Calu3 (cell line): ENCODE data around the gene AAGAB. TPM values are rescaled to one million over a fixed set of nuclear protein-coding genes. Genes with fewer than 3 reads are reported as not detected.

Experiments used
- BruUV-seq: library from RNA; stranded (reverse); fragments of 400-500 nt; replicated peaks from 2 replicates; lab custom pipeline; 2021; lab: Mats Ljungman, UMichigan
- CTCF ChIA-PET: fragments of 300-600 bp; sonication (Branson Sonifier 250); formaldehyde crosslinking; loops from one replicate; lab custom pipeline; 2022; ENCODE audit warnings: antibody characterized with exemption; lab: Charles Lee
- DNase-seq: peaks from one replicate; pipeline ENCODE4 v3.0.0; 2022
- H3K27ac Mint-ChIP-seq: one replicate; pipeline ENCODE4 v1.8.0; 2022; ENCODE audit warnings: mixed read lengths; ENCODE audit not compliant: unreplicated experiment
- H3K27me3 Mint-ChIP-seq: one replicate; pipeline ENCODE4 v1.8.0; 2022; ENCODE audit warnings: mixed read lengths; ENCODE audit not compliant: unreplicated experiment
- H3K36me3 Mint-ChIP-seq: one replicate; pipeline ENCODE4 v1.8.0; 2022; ENCODE audit warnings: mild to moderate bottlenecking, moderate library complexity, mixed read lengths; ENCODE audit not compliant: insufficient read depth, unreplicated experiment
- H3K4me1 Mint-ChIP-seq: one replicate; pipeline ENCODE4 v1.8.0; 2022; ENCODE audit warnings: mild to moderate bottlenecking, low read depth, mixed read lengths; ENCODE audit not compliant: unreplicated experiment
- H3K4me3 Mint-ChIP-seq: one replicate; pipeline ENCODE4 v1.8.0; 2022; ENCODE audit warnings: mild to moderate bottlenecking, low read depth, moderate library complexity, mixed read lengths; ENCODE audit not compliant: unreplicated experiment
- H3K9me3 Mint-ChIP-seq: one replicate; pipeline ENCODE4 v1.8.0; 2022; ENCODE audit warnings: low read depth, mixed read lengths; ENCODE audit not compliant: unreplicated experiment
- CTCF ChIP-seq: fragments of 200-600 bp; IDR thresholded peaks from one replicate; pipeline ENCODE4 v1.8.0; 2022; ENCODE audit warnings: antibody characterized with exemption; ENCODE audit not compliant: unreplicated experiment
- intact Hi-C: fragments of 100-400 bp; cut with micrococcal nuclease; formaldehyde crosslinking; loops from one replicate; pipeline ENCODE4 v1.10.0; 2022; ENCODE audit not compliant: unreplicated experiment
- total RNA-seq: library from RNA; stranded (reverse); gene quantifications from 2 replicates; pipeline ENCODE4 v1.2.3, GENCODE V29; 2022

AAGAB gene
- total RNA-seq, 1 experiment from 2014 or later: 68.1 TPM

DNA sequence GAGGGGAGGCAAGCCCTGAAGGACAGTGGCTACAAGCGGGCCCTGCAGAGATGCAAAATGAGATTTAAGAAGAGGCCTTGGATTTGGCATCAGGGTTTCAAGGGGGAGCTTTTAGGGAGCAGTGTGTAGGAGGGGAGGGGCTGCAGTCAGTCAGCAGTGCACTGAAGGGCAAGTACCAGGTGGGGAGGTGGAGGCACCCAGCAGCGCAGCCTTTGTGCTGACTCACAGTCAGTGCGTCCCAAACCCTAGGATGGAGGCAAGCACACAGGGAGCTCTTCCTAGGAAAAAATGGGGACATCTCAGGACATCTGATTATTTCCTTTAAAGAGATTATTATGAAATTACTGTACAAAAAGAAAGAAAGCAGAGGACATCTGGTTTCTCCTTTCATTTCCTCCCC is 80.0 kb downstream of the AAGAB start:
- Mint-ChIP-seq H3K27me3 (no peaks in the 10 kb centered on the region), H3K4me1 (peaks cover 69% of the 10 kb centered on the region), H3K36me3 (peaks cover 89% of the 10 kb centered on the region), H3K27ac (peak overlapping the region; percentile 80), H3K9me3 (no peaks in the 10 kb centered on the region), H3K4me3 (peak overlapping the region; percentile 22)
- intact Hi-C loops: loop anchor here (10.0 kb wide), 1 partner anchor 230 kb away; no protein-coding TSS in a partner anchor
- no TSS peak for BruUV-seq
- TF ChIP-seq CTCF: no peak
- CTCF ChIA-PET: interaction anchor here (1.1 kb wide), 1 partner anchor 11 kb away, joined by 3 read pairs; no protein-coding TSS in a partner anchor
- DNase-seq: no peak

DNA sequence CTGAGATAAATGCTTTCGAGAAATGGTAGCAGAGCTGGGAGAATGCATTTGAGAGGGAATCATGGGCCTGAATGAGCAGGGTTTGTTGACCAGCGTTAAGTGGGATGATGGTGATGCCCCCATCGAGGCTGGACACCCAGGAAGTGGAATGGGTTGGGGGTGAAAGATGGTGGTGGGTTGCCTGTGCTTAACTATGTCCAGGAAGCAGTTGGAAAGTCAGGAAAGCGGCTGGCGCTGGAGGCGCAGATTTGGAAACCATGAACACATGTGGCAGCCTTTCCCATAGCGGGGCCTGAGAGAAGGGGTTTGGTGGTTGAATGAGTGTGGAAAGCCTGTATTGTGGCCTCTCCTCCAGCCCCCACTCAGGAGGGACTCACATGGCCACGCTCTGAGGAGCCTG is 80.7 kb downstream of the AAGAB start:
- Mint-ChIP-seq H3K36me3 (peaks cover 91% of the 10 kb centered on the region), H3K27me3 (no peaks in the 10 kb centered on the region), H3K4me3 (peak overlapping the region; percentile 8), H3K4me1 (peaks cover 64% of the 10 kb centered on the region), H3K9me3 (no peaks in the 10 kb centered on the region), H3K27ac (peak overlapping the region; percentile 80)
- intact Hi-C loops: loop anchor here (10.0 kb wide), 1 partner anchor 229 kb away; no protein-coding TSS in a partner anchor
- no TSS peak for BruUV-seq
- no peak for TF ChIP-seq CTCF
- DNase-seq: no peak
- CTCF ChIA-PET: interaction anchor here (0.6 kb wide), 1 partner anchor 10 kb away, joined by 6 read pairs; no protein-coding TSS in a partner anchor

- TF ChIP-seq CTCF: no peak
- Mint-ChIP-seq H3K4me1 (peaks cover 57% of the 10 kb centered on the region), H3K4me3 (no peak overlapping the region), H3K36me3 (peaks cover 92% of the 10 kb centered on the region), H3K27me3 (no peaks in the 10 kb centered on the region), H3K27ac (peak overlapping the region; percentile 80), H3K9me3 (no peaks in the 10 kb centered on the region)
- no peak for DNase-seq
- CTCF ChIA-PET: no interaction called here
- intact Hi-C loops: loop anchor here (10.0 kb wide), 1 partner anchor 228 kb away; no protein-coding TSS in a partner anchor
- no TSS peak for BruUV-seq
Measured at GRCh38 chr15:67173005-67173404, 81.5 kb downstream of the AAGAB start.

DNA sequence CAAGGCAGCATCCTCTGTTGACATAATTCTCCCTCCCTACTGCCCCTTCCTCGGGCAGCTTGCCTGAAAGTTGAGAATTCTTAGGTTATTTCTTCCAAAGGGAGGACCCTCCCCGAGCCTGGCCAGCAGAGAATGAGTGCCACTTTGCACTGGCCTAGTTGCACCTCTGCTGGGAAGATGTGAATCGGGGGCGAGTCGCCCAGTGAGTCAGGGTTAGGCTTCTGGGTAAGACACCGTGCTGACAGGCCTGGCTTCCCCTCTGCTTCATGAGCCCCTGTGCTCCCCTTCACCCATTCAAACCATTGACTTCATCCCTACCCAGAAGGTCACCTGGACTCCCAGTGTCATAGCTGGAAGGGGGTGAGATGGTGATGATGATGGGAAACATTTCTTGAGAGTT is 82.3 kb downstream of the AAGAB start:
- H3K9me3 Mint-ChIP-seq: no peaks in the 10 kb centered on the region
- H3K27me3 Mint-ChIP-seq: no peaks in the 10 kb centered on the region
- H3K27ac Mint-ChIP-seq: no peak overlapping the region
- intact Hi-C loops: loop anchor here (10.0 kb wide), 1 partner anchor 227 kb away; no protein-coding TSS in a partner anchor
- peaks cover 55% of the 10 kb centered on the region for H3K4me1 Mint-ChIP-seq
- DNase-seq: no peak
- no TSS peak for BruUV-seq
- no peak for TF ChIP-seq CTCF
- CTCF ChIA-PET: no interaction called here
- H3K36me3 Mint-ChIP-seq: peaks cover 91% of the 10 kb centered on the region
- H3K4me3 Mint-ChIP-seq: no peak overlapping the region
